ENCODE measurements around the gene CDK13.
"Not testable (repeated sequence)": the region's sequence is repeated elsewhere in the genome, so short reads cannot be mapped to it uniquely, and the experiment has no call there.

The CDK13 gene

GRCh38 chr7:39949971-39950472, at the start of gene CDK13:
Gene CDK13 (plus strand): TSS chr7:39950256. CDS start chr7:39950642, 386 bp downstream.
- peak; percentile 58 to 80 (median 78) for DNase-seq (ENCODE audit: low read depth in 3 of 3)

- DNase-seq (ENCODE audit: low read depth in 3 of 3) = no peak
Measured at GRCh38 chr7:39904077-39904486, 46.0 kb upstream of the CDK13 start.

DNA sequence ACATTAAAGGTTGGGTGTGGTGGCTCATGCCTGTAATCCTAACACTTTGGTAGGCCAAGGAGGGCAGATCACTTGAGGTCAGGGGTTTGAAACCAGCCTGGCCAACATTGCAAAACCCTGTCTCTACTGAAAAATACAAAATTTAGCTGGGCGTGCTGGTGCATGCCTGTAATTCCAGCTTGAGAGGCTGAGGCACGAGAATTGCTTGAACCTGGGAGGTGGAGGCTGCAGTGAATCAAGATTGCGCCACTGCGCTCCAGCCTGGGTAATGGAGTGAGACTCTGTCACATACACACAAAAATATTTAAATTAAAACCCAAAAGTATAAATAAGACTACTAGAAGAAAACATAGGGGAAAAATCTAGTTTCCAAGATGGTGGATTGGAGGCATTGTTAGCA, 41.9 kb upstream of the CDK13 start:
- DNase-seq (ENCODE audit: low read depth in 3 of 3) = no peak

GRCh38 chr7:39908973-39909372, 41.1 kb upstream of the CDK13 start:
- DNase-seq (ENCODE audit: low read depth in 3 of 3) = no peak

DNA sequence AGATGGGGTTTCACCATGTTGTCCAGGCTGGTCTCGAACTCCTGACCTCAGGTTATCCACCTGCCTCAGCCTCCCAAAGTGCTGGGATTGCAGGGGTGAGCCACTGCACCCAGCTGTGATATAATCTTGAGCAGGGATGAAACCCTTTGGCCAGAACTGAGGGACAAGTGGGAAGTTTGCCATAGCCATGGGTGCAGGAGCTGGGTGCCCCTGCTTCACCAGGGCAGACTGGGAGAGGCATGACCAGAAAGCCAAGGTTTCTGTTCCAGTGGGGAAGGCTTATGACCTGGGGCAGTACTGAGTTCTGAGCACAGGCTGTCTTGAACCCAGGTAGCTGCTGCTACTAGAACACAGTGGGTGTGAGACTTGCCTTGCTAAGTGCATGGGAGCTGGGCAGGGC, 40.5 kb upstream of the CDK13 start:
- DNase-seq (ENCODE audit: low read depth in 3 of 3) = no peak

DNA sequence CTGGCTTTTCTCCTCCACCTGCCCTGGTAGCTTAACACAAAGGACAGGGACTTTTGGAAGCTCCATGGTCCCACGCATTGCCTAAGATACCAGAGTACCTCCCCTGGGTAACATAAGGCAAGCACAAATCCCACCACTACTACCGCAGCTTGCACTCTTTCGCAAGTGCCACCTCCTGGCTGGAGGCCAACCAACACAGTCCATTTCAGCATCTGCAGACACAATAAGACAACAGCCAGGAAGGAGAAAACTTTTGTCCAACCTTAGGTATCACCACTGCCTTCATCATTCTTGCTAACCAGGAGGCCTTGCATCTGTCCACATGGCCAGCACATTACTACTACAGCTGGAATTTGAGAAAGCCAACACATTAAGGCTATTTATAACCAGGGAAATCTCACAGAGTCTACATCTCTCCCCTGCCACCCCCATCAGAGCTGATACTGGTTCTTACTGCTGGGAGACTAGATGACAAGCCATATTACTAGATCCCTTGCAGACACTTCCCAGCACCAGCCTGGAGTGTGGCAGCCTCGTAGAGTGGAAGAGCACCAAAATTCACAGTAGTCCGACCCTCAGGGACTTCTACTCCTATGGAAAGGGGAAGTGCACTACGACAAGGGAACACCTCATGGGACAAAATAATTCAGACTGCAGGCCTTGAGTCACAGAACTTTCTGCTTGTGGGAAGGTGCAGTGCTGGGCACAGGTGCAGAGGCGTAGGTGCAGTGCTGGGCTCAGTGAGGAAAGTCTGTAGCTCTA, 39.8 kb upstream of the CDK13 start:
- no peak for DNase-seq (ENCODE audit: low read depth in 3 of 3)

- no peak for DNase-seq (ENCODE audit: low read depth in 3 of 3)
Measured at GRCh38 chr7:39911167-39911566, 38.9 kb upstream of the CDK13 start.

GRCh38 chr7:39915847-39916246, 34.2 kb upstream of the CDK13 start:
- DNase-seq (ENCODE audit: low read depth in 3 of 3) = not testable (repeated sequence)

DNA sequence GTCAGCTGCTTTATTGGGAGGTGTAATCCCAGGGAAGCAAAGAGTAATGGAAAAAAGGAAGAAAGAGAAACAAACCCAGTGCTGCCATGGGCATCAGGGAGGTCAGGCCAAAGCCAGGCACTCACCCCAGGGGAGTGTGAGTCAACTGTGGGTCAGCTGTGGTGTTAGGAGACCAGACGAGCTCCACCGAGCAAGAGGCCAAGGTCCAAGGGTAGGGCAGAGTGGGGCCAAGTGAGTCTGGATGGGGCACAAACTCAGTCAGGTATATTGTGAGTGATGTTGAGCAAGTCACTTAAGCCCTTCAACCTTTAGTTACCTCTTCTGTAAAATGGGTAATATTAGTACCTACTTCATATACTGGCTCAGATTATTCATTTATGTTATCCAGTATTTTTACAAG, 30.4 kb upstream of the CDK13 start:
- DNase-seq (ENCODE audit: low read depth in 3 of 3) = no peak

DNA sequence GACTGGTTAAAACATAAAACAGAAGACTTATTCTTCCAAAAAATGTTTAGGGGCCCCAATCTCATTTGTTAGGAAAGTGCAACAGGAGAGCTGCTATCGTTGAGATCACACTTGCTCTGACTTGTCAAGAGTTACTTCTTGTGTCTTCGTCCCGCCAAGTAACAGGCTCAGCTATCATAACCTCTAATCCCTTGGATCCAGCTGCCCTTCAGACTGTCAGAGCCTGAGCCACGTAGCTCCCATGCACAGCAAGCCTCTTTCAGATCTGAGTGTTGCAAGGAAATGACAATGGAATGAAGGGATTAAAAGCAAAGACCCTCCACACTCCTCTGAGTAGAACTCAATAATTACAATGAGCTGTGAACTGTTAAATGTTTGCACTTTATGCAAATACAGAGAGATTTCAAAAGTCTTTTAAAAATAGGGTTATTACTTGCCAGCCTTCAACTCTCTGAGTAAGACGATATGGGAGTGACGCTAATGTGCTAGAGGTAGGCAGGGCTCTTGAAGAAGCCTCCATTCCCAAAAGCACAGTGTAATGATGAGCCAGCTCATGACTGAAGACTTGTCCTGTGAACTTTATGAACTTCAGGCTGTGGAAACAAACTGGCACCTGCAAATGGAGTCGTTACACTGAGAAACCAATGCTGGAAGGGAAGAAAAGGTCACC, 28.4 kb upstream of the CDK13 start:
- no peak for DNase-seq (ENCODE audit: low read depth in 3 of 3)

DNA sequence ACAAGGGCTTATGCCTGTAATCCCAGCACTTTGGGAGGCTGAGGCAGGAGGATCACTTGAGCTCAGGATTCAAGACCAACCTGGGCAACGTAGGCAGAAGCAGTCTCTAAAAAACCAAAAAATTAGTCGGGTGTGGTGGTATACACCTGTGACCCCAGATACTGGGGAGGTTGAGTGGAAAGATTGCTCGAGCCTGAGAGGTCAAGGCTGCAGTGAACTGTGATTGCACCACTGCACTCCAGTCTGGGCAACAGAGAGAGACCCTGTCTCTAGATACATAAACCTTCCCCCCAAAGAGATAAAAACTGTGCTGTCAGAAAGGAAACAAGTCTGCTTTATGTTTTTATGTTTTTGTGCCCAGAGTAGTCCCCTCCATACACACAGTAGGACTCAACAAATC, 27.5 kb upstream of the CDK13 start:
- no peak for DNase-seq (ENCODE audit: low read depth in 3 of 3)

GRCh38 chr7:39923091-39923490, 27.0 kb upstream of the CDK13 start:
- no peak for DNase-seq (ENCODE audit: low read depth in 3 of 3)

- no peak for DNase-seq (ENCODE audit: low read depth in 3 of 3)
Measured at GRCh38 chr7:39924122-39924521, 25.9 kb upstream of the CDK13 start.

- no peak for DNase-seq (ENCODE audit: low read depth in 3 of 3)
Measured at GRCh38 chr7:39926111-39926510, 23.9 kb upstream of the CDK13 start.

DNA sequence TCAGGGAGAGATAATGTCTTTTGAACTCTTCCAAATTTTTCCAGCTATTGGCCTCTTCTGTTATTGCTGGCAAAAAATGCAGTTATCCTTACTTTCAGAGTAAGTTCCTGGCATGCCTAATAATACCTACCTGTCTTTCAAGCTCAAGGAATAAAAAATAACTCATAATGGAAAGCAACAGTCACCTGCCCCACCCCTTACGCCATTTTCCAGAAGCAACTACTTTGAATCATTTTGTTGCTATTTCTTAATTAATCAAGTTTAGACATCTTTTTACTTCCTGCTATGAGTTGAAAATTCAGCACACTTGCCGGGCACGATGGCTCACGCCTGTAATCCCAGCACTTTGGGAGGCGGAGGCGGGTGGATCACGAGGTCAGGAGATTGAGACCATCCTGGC, 23.0 kb upstream of the CDK13 start:
- DNase-seq (ENCODE audit: low read depth in 3 of 3) = no peak

DNA sequence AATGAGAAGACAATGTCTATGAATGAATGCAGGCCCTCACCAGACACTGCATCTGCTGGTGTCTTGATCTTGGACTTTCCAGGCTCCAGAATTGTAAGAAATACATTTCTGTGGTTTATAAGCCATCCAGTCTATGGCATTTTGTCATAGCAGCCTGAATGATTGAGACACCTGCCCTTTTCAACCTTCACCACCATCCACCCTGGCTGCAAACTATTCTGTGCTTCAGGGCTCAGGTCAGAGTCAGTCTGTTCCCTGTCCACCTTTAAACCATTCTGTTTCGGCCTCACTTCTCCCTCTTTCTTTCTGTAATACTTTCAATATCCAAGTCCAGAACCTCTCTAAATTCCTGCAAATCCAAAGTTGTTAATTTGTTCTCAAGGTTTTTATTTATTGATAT, 15.9 kb upstream of the CDK13 start:
- no peak for DNase-seq (ENCODE audit: low read depth in 3 of 3)

DNA sequence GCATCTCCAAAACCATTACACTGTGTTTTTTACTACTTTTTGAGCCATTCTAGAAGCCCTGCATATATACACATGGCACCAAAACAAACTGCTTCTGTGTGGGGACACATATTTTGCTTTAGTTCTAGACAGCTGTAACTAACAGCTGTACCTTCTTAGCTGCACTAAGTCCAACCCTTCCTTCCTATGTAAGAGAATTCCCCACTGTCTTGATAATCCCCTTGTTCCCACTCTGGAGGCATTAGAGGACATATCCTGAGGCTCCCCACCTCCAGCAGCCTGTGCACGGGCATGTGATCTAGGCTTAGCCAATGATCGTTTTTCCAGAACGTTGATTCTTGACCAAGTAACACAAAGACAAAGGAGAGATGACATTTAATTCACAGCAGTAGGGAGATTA, 13.3 kb upstream of the CDK13 start:
- DNase-seq (ENCODE audit: low read depth in 3 of 3) = no peak

DNA sequence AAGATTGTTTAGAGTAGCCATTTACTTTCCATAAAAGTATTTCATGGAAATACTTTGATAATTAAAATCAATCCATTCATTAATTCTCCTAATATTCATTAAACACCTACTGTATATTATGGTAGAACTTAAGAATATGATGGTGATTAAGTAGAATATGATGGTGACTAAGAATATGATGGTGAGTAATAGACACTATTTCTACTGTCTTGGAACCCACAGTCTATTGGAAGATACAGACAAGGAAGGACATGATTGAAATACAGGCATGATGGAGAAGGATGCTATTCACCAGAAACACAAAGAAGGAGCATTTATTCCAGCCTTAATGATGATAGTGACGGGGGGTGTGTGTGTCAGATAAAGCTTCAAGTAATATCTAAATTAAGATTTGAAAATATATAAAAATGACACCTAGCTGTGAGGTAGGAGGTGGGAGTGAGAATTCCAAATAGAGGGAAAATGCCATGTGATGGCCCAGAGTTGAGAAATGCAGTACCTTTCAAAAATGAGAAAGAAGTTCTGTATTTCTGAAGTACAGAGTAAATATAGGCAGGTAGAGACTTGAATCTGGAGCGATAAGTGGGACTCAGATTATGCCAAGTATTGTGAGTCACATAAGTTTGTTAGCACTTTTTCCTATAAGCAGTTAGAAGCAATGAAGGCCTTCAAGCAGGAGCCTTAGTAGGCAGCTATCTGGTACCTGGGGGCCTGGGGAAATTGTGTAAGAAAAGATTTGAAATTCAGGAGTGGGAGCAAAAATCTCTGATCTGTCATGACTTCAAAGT, 12.5 kb upstream of the CDK13 start:
- no peak for DNase-seq (ENCODE audit: low read depth in 3 of 3)

DNA sequence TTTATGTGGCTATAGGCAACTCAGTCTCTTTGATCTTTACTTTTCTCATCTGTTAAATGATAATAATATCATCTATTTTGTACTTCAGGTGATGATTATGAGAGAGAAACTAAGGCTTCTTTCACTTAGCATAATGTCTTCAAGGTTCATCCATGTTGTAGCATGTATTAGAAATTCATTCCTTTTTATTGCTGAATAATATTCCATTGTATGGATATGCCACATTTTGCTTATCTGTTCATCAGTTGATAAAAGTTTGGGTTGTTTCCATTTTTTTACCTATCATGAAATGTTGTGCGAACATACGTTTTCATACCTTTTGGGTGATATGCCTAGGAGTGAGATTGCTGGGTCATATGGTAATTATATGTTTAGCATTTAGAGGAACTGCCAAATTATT, 7.2 kb upstream of the CDK13 start:
- no peak for DNase-seq (ENCODE audit: low read depth in 3 of 3)

DNA sequence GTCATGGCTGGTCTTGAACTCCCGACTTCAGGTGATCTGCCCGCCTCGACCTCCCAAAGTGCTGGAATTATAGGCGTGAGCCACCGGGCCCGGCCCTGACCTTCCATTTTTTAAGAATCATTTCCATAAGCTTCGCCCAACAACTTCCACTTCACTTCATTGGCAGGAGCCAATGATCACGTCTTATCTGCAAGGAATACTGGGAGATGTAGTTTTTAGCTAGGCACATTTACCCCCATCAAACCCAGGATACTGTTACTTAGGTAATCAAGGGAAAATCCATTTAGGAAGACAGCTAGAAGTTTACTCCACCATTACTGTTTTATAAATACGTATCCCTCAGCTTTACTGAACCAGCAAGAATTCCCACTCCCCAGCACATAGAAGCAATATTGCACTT, 3.4 kb upstream of the CDK13 start:
- DNase-seq (ENCODE audit: low read depth in 3 of 3) = no peak

DNA sequence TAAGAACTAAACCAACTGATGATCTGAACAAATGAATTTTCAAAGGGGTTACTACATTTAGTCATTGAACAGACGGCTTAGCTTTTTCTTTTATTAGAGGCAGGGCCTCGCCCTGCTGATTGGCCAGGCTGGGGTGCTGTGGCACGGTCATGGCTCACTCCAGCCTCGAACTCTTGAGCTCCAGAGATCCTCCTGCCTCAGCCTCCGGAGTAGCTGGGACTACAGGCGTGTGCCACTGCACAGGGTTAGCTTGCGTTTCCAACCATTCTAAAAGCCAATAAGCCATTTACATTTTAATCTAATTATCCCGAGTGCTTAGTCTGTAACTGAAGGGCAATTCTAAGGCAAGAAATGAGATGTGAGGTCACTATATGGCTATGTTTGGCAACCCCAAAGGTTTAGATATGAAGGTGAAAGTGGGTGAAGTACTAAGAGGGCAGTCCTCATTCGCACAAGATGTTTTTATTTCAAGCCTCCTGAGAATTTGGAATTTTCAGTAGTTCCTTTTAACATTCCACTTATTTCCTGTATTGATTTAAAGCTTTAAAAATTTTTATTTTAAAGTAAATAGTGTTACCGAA, 1.6 kb upstream of the CDK13 start:
- no peak for DNase-seq (ENCODE audit: low read depth in 3 of 3)

All from stimulated activated CD4-positive, alpha-beta T cell treated with anti-CD3 and anti-CD28 coated beads, TNF-alpha, amount 100 ng/mL, for 4 hours (primary cell).